ENCODE results near the gene CCDC187.

The CCDC187 gene

DNA sequence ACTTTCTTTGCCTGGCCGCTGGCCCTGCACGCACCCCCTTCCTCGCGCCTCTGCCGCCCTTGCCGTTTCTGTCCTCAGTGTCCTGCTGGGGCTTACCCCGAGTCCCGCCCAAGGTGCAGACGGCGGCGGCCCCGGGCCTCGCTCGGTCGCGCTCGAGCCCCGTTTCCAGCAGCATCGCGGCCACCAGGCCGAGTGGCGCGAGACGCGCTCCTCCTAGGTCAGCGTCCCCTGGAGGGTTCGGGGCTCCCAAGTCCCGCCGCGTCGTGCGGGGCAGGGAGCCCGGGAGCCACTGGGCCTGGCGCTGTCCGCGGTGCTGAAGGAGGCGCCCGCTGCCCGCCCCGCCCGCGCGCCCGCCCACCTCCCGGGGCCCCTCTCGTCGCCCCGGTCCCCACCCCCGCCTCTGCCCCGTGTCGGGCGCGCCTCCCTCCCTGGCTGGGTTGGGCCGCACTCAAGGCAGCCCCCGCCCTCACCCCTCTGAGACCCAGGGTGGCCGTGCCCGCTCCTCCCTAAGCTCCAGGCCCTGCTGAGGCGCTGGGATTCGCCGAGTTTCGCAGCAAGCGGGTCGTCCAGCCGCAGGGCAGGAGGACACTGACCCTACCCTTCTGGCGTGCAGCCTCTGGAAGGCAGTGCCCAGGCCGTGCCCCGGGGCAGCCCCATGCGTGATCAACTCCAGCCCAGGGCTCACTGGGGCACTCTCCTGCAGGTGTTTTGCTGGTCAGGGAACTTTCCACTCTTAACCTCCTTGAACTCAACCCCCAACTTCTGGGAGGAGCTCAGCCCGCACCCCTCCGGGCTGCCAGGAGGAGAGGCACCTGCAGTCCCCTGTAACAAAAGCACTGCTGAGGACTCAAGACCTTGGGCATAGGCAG lies 98.8 kb downstream of the CCDC187 start, which contains the start of gene LHX3:
Gene LHX3 (minus strand): TSS at position 291 of the 869 bp plus-strand sequence. CDS start 116 bp downstream, at position 175.
- TF ChIP-seq POLR2AphosphoS5 (IDR thresholded peaks at IDR 0.05; ENCODE audit: low read depth, low read length) (no peak), POLR2A (IDR thresholded peaks at IDR 0.05; ENCODE audit: low read depth, low read length) (no peak), TAF1 (IDR thresholded peaks at IDR 0.05; ENCODE audit: borderline replicate concordance, low read depth, low read length) (no peak)
- no peak for FAIRE-seq
- DNase-seq (ENCODE audit: insufficient read length): peak; percentile 62

DNA sequence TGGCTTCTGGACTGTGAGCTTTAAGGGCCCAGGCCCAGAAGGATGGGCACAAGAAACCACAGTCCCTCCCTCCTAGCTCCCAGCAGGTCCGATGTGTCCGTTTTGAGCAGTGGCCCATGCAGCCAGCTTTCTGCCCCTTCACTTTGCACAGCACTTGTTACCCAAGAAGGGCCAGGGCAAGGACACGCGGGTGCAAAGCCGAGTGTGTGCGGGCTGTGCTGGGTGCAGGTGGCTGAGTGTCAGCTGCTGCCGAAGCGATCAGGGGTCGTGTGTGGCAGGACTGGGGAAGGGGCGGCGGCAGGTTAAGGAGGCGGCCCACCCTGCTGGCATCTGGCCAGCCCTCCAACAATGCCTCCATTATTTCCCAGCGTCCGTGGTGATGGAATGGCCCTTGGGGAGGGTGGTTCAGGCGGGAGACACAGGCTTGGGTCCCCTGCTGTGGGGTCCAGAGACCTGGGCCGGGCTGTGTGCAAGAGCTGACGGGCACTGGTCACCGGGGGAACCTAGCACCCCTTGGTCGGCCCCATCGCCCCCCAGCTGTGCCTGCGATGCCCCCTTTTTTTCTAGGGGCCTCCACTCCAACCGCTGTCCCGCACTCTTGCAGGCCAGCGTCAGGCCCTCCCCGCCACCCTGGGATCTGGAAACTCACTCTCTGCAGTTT lies 99.6 kb downstream of the CCDC187 start:
- no peak for FAIRE-seq
- no peak for DNase-seq (ENCODE audit: insufficient read length)
- TF ChIP-seq POLR2AphosphoS5 (IDR thresholded peaks at IDR 0.05; ENCODE audit: low read depth, low read length) (no peak), POLR2A (IDR thresholded peaks at IDR 0.05; ENCODE audit: low read depth, low read length) (no peak), TAF1 (IDR thresholded peaks at IDR 0.05; ENCODE audit: borderline replicate concordance, low read depth, low read length) (no peak)

DNA sequence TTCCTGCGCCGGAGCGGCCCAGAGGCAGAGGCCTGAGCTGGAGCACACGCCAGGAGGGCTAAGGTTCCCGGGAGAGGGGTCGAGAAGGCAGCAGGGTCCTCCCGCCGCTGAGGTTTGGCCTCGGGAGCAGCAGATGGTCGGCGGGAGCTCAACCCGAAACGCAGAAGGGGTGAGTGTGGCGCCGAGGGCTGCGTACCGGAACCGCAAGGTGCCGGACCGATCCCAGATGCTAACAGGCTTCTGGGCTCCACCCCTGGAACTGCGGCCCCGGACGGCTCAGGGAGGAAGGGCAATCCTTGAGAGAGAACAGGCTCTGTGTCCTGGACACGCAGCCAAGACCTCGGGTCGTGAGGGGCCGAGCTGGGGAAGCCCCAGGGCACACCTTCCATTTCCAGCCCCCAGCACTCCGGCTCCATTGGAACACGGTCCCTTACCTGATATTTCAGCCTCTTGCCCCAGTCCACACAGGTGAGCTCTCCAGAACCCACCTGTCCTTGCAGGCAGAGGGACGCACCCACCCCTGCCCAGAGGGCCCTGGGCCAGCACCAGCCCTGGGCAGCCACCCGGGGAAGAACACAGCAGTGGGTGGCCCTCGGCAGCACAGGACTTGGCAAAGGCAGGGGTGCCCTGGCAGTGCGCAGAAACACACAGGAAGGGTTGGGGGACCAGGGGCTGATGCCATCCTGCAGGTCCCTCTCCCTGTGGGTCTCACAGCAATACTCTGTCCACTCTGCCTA lies 100.3 kb downstream of the CCDC187 start:
- FAIRE-seq: no peak
- DNase-seq (ENCODE audit: insufficient read length): no peak

DNA sequence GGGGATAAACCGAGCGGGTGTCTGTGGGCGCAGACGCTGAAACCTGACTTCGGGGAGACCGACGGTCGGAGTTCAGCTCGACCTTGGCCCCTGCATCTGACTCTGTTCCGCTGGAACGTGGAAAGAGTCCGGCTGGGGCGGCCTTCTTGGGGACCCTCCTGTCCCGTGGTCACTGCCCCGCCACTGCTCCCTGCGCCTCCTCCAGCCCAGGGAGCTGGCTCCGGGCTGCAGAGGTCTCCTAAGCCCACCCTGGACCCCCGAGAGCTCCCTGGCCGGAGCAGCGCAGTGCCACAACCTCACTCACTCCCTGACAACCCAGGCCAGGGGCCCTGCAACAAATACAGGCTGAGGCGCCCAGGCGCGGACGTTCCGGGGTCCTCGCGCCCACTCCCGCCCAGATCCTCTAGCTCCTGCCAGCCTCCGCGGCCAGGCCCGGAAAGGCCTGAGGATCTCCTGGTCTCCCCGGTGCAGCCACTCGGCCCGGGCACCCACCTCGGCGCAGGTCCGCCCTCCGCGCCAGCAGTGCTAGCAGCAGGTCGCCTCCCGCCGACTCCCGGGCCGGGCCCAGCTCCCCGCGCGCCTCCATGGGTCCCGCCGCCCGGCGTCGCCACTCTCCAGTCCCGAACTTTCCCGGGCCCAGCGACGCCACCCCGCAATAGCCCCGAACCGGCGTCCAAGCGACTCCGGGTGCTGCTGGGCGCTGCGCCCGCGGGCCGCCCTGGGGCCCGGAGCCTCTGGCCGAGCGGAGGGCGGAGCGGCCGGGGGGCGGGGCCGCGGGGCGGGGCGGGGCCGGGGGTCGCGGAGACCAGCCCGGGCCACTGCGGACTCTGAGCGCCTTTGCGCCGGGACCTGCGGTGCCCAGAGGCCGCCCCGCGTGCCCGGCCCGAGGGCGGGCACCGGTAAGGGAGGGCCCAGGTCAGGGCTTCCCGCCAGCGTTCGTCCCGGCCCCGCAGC lies 101.2 kb downstream of the CCDC187 start:
- DNase-seq (ENCODE audit: insufficient read length): no peak
- TF ChIP-seq POLR2A (IDR thresholded peaks at IDR 0.05; ENCODE audit: low read depth, low read length) (no peak), TAF1 (IDR thresholded peaks at IDR 0.05; ENCODE audit: borderline replicate concordance, low read depth, low read length) (no peak), POLR2AphosphoS5 (IDR thresholded peaks at IDR 0.05; ENCODE audit: low read depth, low read length) (no peak)
- FAIRE-seq: no peak

More for the DNA sequence above, 100.3 kb downstream of the CCDC187 start:
- TF ChIP-seq POLR2A (IDR thresholded peaks at IDR 0.05; ENCODE audit: low read depth, low read length): no peak
- no peak for TF ChIP-seq POLR2AphosphoS5 (IDR thresholded peaks at IDR 0.05; ENCODE audit: low read depth, low read length)
- TF ChIP-seq TAF1 (IDR thresholded peaks at IDR 0.05; ENCODE audit: borderline replicate concordance, low read depth, low read length): no peak

DNA sequence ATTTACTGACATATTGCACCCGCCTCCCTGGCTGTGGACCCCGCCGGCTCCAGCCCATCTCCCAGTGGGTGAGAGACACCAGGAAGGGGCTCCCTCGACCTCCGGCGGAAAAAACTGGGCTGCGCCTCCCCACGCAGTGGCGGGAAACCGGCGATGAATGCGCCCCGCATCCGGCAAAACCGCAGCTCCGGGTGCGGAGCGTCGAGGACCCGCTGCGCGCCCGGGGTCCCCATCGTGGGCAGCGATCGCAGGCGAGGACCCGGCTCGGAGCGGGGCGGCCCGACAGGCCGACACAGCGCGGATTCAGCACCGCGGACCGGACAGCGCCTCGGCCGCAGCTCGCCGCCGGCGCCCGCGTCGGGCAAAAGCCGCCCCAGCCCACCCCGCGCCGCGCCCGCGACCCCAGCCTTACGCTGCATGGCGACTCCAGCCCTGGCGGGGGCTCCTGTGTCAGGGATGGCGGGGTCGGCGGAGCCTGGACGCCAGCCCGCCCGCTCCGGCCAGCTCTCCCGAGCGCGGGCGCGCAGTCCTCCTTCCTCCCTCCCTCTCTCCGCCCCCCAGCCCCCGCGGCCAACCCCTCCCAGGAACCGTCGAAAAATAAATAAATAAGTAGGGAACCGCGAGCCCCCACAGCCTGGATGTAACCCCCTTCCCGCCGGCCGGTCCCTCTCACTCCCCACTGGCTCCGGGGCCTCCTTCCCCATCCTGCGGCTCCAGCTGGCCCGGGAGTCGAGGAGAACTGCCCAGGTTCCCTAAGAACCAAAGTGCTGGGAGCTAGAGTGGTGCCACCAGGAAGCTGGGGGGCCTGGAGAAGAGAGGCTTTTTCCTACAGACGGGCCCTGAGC lies 102.1 kb downstream of the CCDC187 start:
- DNase-seq (ENCODE audit: insufficient read length) (no peak), FAIRE-seq (no peak)
- TF ChIP-seq TAF1 (IDR thresholded peaks at IDR 0.05; ENCODE audit: borderline replicate concordance, low read depth, low read length): no peak
- TF ChIP-seq POLR2A (IDR thresholded peaks at IDR 0.05; ENCODE audit: low read depth, low read length): no peak
- no peak for TF ChIP-seq POLR2AphosphoS5 (IDR thresholded peaks at IDR 0.05; ENCODE audit: low read depth, low read length)

DNA sequence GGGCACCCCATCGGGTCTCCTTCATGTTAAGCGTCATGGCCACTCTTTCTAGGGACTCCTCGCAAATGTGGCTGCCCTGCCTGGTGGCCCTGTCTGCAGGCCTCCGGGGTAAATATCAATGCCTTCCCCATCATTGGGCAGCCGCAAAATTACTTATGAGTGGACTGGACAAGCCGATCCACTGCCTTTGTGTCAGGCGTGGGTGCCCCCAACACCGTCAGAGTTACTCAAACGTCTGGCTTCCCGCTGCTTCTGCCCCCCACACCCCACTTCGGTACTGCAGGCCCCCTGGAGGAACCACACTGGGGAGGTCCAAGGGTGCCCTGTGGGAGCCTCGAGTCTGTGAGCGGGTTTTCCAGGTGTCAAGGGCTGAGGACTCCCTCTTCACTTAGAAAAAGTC lies 102.7 kb downstream of the CCDC187 start:
- FAIRE-seq: no peak
- TF ChIP-seq POLR2AphosphoS5 (IDR thresholded peaks at IDR 0.05; ENCODE audit: low read depth, low read length) (no peak), POLR2A (IDR thresholded peaks at IDR 0.05; ENCODE audit: low read depth, low read length) (no peak), TAF1 (IDR thresholded peaks at IDR 0.05; ENCODE audit: borderline replicate concordance, low read depth, low read length) (no peak)
- no peak for DNase-seq (ENCODE audit: insufficient read length)

DNA sequence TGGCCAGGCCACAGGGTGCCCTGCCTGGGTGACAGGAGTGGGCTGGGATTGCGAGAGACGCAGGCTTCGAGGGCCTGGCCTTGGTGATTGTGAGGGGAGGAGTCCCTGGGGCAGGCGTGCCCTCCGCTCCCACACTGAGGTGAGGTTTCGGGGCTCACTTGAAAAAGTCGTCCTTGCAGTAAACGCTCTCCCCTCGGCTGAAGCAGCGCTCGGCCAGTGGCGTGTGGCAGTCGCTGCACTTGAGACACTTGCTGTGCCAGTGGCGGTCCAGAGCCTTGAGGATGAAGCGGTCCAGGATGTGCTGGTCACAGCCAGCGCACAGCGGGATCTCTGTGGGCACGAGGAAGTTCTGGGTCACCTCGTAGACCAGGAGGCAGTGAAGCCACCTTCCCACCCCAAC lies 103.5 kb downstream of the CCDC187 start:
- FAIRE-seq (no peak), DNase-seq (ENCODE audit: insufficient read length) (no peak)
- TF ChIP-seq POLR2A (IDR thresholded peaks at IDR 0.05; ENCODE audit: low read depth, low read length): no peak
- TF ChIP-seq TAF1 (IDR thresholded peaks at IDR 0.05; ENCODE audit: borderline replicate concordance, low read depth, low read length): no peak
- no peak for TF ChIP-seq POLR2AphosphoS5 (IDR thresholded peaks at IDR 0.05; ENCODE audit: low read depth, low read length)

All from GM12892 (cell line).